Hepatocyte (in vitro differentiated cells): ENCODE measurements around the gene MXD3. TPM values are rescaled to one million over a fixed set of nuclear protein-coding genes. Genes with fewer than 3 reads are reported as not detected.

Experiments
- DNase-seq: peaks from one replicate; pipeline ENCODE4 v3.0.0-alpha.2; 2016; ENCODE audit warnings: low spot score
- H2AFZ ChIP-seq: fragments of 200-600 bp; sonication (generic); 2 replicates; pipeline ENCODE4 v1.6.0; 2016; ENCODE audit warnings: antibody characterized with exemption, mild to moderate bottlenecking
- H3K27ac ChIP-seq: fragments of 200-600 bp; sonication (generic); 2 replicates; pipeline ENCODE4 v1.5.1; 2016; ENCODE audit warnings: mild to moderate bottlenecking
- H3K27me3 ChIP-seq: fragments of 200-600 bp; sonication (generic); 2 replicates; pipeline ENCODE4 v1.6.1; 2016
- H3K36me3 ChIP-seq: fragments of 200-600 bp; sonication (generic); replicated peaks from 2 replicates; pipeline ENCODE4 v1.5.1; 2016; ENCODE audit warnings: low read depth; ENCODE audit not compliant: insufficient read depth
- H3K4me1 ChIP-seq: fragments of 200-600 bp; sonication (generic); 2 replicates; pipeline ENCODE4 v1.5.1; 2016; ENCODE audit warnings: mild to moderate bottlenecking, moderate library complexity; ENCODE audit not compliant: insufficient read depth
- H3K4me2 ChIP-seq: fragments of 200-600 bp; sonication (generic); 2 replicates; pipeline ENCODE4 v1.6.0; 2016
- H3K4me3 ChIP-seq: fragments of 200-600 bp; sonication (generic); 2 replicates; pipeline ENCODE4 v1.5.1; 2016; ENCODE audit warnings: mild to moderate bottlenecking
- H3K79me2 ChIP-seq: fragments of 200-600 bp; sonication (generic); 2 replicates; pipeline ENCODE4 v1.6.0; 2017; ENCODE audit warnings: mild to moderate bottlenecking
- H3K9me2 ChIP-seq: fragments of 200-600 bp; sonication (generic); replicated peaks from 2 replicates; pipeline ENCODE4 v1.6.0; 2017; ENCODE audit warnings: mild to moderate bottlenecking; ENCODE audit not compliant: insufficient read depth
- H3K9me3 ChIP-seq: fragments of 200-600 bp; sonication (generic); 2 replicates; pipeline ENCODE4 v1.5.1; 2016; ENCODE audit warnings: low read depth, mild to moderate bottlenecking
- H4K20me1 ChIP-seq: fragments of 200-600 bp; sonication (generic); 2 replicates; pipeline ENCODE4 v1.6.0; 2016; ENCODE audit warnings: mild to moderate bottlenecking; ENCODE audit not compliant: insufficient read depth, poor library complexity, severe bottlenecking
- CTCF ChIP-seq: fragments of 200-600 bp; sonication (generic); IDR thresholded peaks from 2 replicates; pipeline ENCODE4 v1.5.1; 2016; ENCODE audit warnings: antibody characterized with exemption, mild to moderate bottlenecking; ENCODE audit not compliant: poor library complexity
- EZH2 ChIP-seq: fragments of 200-600 bp; sonication (generic); IDR thresholded peaks from 2 replicates; pipeline ENCODE4 v1.6.1; 2016; ENCODE audit warnings: antibody characterized with exemption, mild to moderate bottlenecking, borderline replicate concordance
- EZH2phosphoT487 ChIP-seq: fragments of 200-600 bp; sonication (generic); IDR thresholded peaks from one replicate; pipeline ENCODE4 v1.6.1; 2018; ENCODE audit warnings: antibody characterized with exemption, mild to moderate bottlenecking, low read depth, moderate library complexity; ENCODE audit not compliant: unreplicated experiment, severe bottlenecking
- WGBS: methylation state at CpG from one replicate; pipeline ENCODE4 v1.1.6; 2016; ENCODE audit warnings: low lambda C conversion rate; ENCODE audit errors: missing lambda C conversion rate; 5-methylcytosine and 5-hydroxymethylcytosine counted together
- polyA plus RNA-seq: library from polyadenylated mRNA; unstranded; fragments of >200 nt; fragmentation: Nextera tagmentation; extraction: Ambion mirVana; gene quantifications from 2 replicates; pipeline ENCODE4 v1.2.1, GENCODE V29; 2016
- total RNA-seq: library from RNA; depleted of rRNA; stranded (reverse); fragments of >200 nt; gene quantifications from 2 replicates; pipeline ENCODE4 v1.2.3, GENCODE V29; 2014

Gene MXD3
- total and polyA plus RNA-seq, 2 experiments from 2014 or later, result 11.9 to 22.3 TPM

DNA sequence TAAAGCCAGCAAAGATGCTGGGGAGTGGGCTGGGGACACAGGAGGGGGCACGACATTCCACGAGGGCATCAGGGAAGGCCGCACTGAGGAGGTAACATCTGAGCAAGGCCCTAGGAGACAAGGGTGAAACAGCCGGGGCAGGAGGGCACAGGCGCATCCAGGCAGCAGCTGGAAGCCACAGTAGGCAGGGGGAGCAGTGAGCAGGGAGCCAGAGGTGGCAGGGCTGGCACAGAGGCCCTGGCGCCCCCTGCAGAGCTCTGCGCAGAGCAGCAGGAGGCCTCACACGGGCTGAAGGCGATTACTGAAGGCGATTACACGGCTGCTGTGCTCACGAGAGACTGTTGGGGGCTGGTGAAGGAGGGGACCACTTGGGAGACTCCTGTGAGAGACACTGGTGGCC lies 24.4 kb upstream of the MXD3 start:
- no peak for DNase-seq

DNA sequence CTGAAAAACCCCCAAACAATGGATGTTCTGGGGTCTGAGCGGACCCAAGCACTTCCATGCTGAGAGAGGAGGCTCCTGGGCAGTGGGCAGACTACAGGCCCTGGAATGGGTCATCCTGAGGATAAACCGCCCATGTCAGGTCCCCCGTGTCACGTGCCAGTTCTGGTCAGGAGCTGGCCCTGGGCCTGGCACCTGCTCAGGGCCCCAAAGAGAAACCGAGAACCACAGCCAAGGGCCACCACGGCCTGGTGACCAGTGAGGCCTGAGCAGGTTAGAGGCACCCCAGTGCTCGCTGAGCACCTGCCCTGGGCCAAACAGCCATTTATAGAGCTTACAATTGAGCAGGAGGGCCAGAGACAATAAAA lies 24.0 kb upstream of the MXD3 start:
- no peak overlapping the region for H3K4me3 ChIP-seq
- H3K27me3 ChIP-seq, result no peaks in the 10 kb centered on the region
- H3K4me1 ChIP-seq, result no peaks in the 10 kb centered on the region
- H3K27ac ChIP-seq, result no peak overlapping the region
- H3K9me2 ChIP-seq, result no peaks in the 10 kb centered on the region
- no peak overlapping the region for H3K4me2 ChIP-seq
- no peak overlapping the region for H2AFZ ChIP-seq
- 98% methylated on average over 7 of the region's 7 CpGs for WGBS
- no peaks in the 10 kb centered on the region for H3K9me3 ChIP-seq
- peaks cover 7% of the 10 kb centered on the region for H4K20me1 ChIP-seq
- H3K36me3 ChIP-seq, result no peaks in the 10 kb centered on the region
- peaks cover 15% of the 10 kb centered on the region for H3K79me2 ChIP-seq
- DNase-seq, result no peak
- TF ChIP-seq EZH2phosphoT487 (no peak), CTCF (no peak), EZH2 (no peak)

More for the DNA sequence above, 24.4 kb upstream of the MXD3 start:
- Histone ChIP-seq H3K4me3 (no peak overlapping the region), H4K20me1 (peaks cover 7% of the 10 kb centered on the region), H3K27me3 (no peaks in the 10 kb centered on the region), H3K36me3 (no peaks in the 10 kb centered on the region), H3K9me2 (no peaks in the 10 kb centered on the region), H3K4me2 (no peak overlapping the region), H3K4me1 (no peaks in the 10 kb centered on the region), H3K79me2 (peaks cover 19% of the 10 kb centered on the region), H2AFZ (no peak overlapping the region), H3K9me3 (no peaks in the 10 kb centered on the region), H3K27ac (no peak overlapping the region)
- no peak for TF ChIP-seq EZH2
- TF ChIP-seq EZH2phosphoT487, result no peak
- peak; percentile 13 for TF ChIP-seq CTCF
- WGBS, result 77% methylated on average over 12 of the region's 12 CpGs

DNA sequence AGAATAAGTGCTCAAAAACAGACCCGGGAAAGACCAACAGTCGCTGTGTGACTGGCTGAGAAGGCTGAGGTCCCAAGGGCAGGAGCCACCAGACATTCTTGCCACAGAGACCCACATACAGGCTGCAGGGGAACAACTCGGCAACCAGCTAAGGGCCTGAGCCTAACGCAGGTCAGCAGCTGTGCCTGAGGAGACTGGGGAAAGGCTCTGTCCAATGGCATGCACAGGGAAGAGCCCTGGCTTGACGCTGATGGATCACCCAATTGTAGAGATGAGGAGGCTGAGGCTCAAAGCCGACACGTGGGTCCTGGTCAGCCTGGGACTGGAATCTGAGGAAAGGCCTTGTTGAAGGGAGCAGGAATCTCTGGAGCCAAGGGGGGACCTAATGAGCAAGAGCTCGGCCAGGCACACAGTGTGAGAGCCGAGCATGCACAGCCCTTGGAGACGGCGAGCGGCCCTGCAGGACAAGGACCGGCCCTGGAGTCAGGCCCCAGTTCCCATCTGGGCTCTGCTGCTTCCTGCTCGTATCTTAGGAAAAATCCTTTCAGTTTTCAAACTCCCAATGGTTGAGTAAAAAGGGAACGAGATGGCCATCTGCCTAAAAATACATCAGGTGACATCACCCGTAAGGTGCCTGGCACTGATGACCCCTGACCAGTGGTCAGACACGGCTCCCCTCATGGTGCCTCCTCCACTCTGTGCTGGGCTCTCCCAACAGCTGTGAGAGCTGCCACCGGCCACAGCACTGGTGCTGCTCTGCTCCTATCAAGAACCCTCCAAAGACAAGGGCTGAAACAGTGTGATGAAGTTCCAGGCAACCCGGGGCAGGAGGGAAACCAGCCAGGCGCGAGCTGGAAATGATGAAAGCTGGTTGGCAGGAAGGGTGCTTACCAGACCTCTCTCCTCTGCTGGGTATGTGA lies 23.3 kb upstream of the MXD3 start:
- no peak overlapping the region for H3K27ac ChIP-seq
- no peak overlapping the region for H3K4me3 ChIP-seq
- no peaks in the 10 kb centered on the region for H3K9me3 ChIP-seq
- 94% methylated on average over 21 of the region's 21 CpGs for WGBS
- no peak overlapping the region for H3K4me2 ChIP-seq
- no peak for TF ChIP-seq EZH2phosphoT487
- no peak for TF ChIP-seq EZH2
- no peak for TF ChIP-seq CTCF
- H2AFZ ChIP-seq, result no peak overlapping the region
- no peaks in the 10 kb centered on the region for H3K36me3 ChIP-seq
- no peaks in the 10 kb centered on the region for H3K4me1 ChIP-seq
- DNase-seq, result no peak
- H3K9me2 ChIP-seq, result no peaks in the 10 kb centered on the region
- peaks cover 11% of the 10 kb centered on the region for H3K79me2 ChIP-seq
- no peaks in the 10 kb centered on the region for H3K27me3 ChIP-seq
- peaks cover 7% of the 10 kb centered on the region for H4K20me1 ChIP-seq
